ENCODE results near the gene NEURL3. TPM values are rescaled to one million over a fixed set of nuclear protein-coding genes. Genes with fewer than 3 reads are reported as not detected.

Gene NEURL3
- total RNA-seq, 2 donors from 2014 or later, result 40.7 to 71.2 TPM

GRCh38 chr2:96547203-96547641 lies 42.1 kb upstream of the NEURL3 start:
- Histone ChIP-seq H3K4me1 (peaks cover 12% of the 10 kb centered on the region), H3K27me3 (no peaks in the 10 kb centered on the region), H3K9me3 (no peaks in the 10 kb centered on the region), H3K4me3 (no peak overlapping the region), H3K27ac (no peak overlapping the region), H3K36me3 (replicated peaks in 1 of 2; ENCODE audit: insufficient read depth in 1 of 2, low read depth in 2 of 2) (peaks cover 0 to 3% of the 10 kb centered on the region in 2 donors)
- DNase-seq (no peak), ATAC-seq (no peak)
- TF ChIP-seq POLR2A (IDR thresholded peaks at IDR 0.05), result no peak
- TF ChIP-seq, protein P1, sequence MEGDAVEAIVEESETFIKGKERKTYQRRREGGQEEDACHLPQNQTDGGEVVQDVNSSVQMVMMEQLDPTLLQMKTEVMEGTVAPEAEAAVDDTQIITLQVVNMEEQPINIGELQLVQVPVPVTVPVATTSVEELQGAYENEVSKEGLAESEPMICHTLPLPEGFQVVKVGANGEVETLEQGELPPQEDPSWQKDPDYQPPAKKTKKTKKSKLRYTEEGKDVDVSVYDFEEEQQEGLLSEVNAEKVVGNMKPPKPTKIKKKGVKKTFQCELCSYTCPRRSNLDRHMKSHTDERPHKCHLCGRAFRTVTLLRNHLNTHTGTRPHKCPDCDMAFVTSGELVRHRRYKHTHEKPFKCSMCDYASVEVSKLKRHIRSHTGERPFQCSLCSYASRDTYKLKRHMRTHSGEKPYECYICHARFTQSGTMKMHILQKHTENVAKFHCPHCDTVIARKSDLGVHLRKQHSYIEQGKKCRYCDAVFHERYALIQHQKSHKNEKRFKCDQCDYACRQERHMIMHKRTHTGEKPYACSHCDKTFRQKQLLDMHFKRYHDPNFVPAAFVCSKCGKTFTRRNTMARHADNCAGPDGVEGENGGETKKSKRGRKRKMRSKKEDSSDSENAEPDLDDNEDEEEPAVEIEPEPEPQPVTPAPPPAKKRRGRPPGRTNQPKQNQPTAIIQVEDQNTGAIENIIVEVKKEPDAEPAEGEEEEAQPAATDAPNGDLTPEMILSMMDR (IDR thresholded peaks at IDR 0.05), result no peak
- intact Hi-C loops (cut with DNase I), result no loop called here
- 86 to 91% methylated on average over 7 of the region's 7 CpGs for WGBS, 2 donors

DNA sequence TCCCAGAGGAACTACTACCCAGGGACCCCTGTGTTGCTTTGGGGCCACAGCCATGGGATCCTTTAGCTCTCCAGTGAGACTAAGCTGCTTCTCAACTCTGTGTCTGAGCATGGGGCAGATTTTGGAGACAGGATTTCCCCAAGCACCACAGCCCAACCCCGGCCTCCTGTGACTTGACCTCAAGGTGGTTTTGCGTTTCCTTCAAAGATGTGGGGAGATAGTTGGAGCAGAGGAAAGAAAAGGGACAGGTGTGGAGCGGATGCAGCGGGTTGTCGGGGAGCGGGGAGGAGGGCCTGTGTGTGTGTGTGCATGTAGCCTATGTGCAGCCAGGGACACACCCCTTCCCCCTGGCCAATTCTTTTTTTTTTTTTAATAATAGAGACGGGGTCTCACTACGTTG lies 41.6 kb upstream of the NEURL3 start:
- no peak overlapping the region for H3K4me3 ChIP-seq
- H3K4me1 ChIP-seq, result peaks cover 12% of the 10 kb centered on the region
- intact Hi-C loops (cut with DNase I), result no loop called here
- H3K27me3 ChIP-seq, result no peaks in the 10 kb centered on the region
- no peak overlapping the region for H3K27ac ChIP-seq
- TF ChIP-seq POLR2A (IDR thresholded peaks at IDR 0.05), result no peak
- TF ChIP-seq, protein P1 (IDR thresholded peaks at IDR 0.05), result no peak
- peaks cover 0 to 3% of the 10 kb centered on the region in 2 donors for H3K36me3 ChIP-seq (replicated peaks in 1 of 2; ENCODE audit: insufficient read depth in 1 of 2, low read depth in 2 of 2)
- DNase-seq (no peak), ATAC-seq (no peak)
- 89 to 91% methylated on average over 8 of the region's 8 CpGs for WGBS, 2 donors
- no peaks in the 10 kb centered on the region for H3K9me3 ChIP-seq

GRCh38 chr2:96546321-96546720 lies 41.2 kb upstream of the NEURL3 start:
- WGBS, 2 donors, result 84 to 96% methylated on average over 3 to 5 of the region's 5 CpGs
- no peak for TF ChIP-seq POLR2A (IDR thresholded peaks at IDR 0.05)
- TF ChIP-seq, protein P1 (IDR thresholded peaks at IDR 0.05), result no peak
- DNase-seq (no peak), ATAC-seq (no peak)
- intact Hi-C loops (cut with DNase I), result no loop called here
- Histone ChIP-seq H3K36me3 (replicated peaks in 1 of 2; ENCODE audit: insufficient read depth in 1 of 2, low read depth in 2 of 2) (peaks cover 0 to 3% of the 10 kb centered on the region in 2 donors), H3K27ac (no peak overlapping the region), H3K4me3 (no peak overlapping the region), H3K27me3 (no peaks in the 10 kb centered on the region), H3K9me3 (no peaks in the 10 kb centered on the region), H3K4me1 (peaks cover 12% of the 10 kb centered on the region)

- Histone ChIP-seq H3K36me3 (replicated peaks in 1 of 2; ENCODE audit: insufficient read depth in 1 of 2, low read depth in 2 of 2) (no peaks in the 10 kb centered on the region), H3K27me3 (no peaks in the 10 kb centered on the region), H3K9me3 (no peaks in the 10 kb centered on the region), H3K4me1 (peaks cover 10% of the 10 kb centered on the region), H3K27ac (no peak overlapping the region), H3K4me3 (no peak overlapping the region)
- no peak for ATAC-seq
- TF ChIP-seq, protein P1 (IDR thresholded peaks at IDR 0.05), result no peak
- TF ChIP-seq POLR2A (IDR thresholded peaks at IDR 0.05), result no peak
- intact Hi-C loops (cut with DNase I), result no loop called here
- 81 to 82% methylated on average over 8 of the region's 8 CpGs for WGBS, 2 donors
- DNase-seq, result no peak
Measured at GRCh38 chr2:96542357-96542977, 37.3 kb upstream of the NEURL3 start.
